Esophagus squamous epithelium (tissue), 4 donors: Measurements from ENCODE around the gene MOB3A.

Experiments
- POLR2A ChIP-seq, 4 donors: fragments of 450-650 bp; IDR thresholded peaks; one replicate each; pipeline ENCODE4 v1.6.1; 2017; ENCODE audit warnings: antibody characterized with exemption in 4 of 4, mild to moderate bottlenecking in 4 of 4, moderate library complexity in 3 of 4
- TF ChIP-seq, protein P1 (sequence below), 6 experiments: fragments of 450-650 bp in 4 of 6; fragments of 200-600 bp in 2 of 6; sonication (generic) in 2 of 6; IDR thresholded peaks; one replicate each; pipeline ENCODE4 v1.5.1; 2016 to 2019; ENCODE audit warnings: antibody characterized with exemption in 6 of 6, mild to moderate bottlenecking in 4 of 6, moderate library complexity in 4 of 6

DNA sequence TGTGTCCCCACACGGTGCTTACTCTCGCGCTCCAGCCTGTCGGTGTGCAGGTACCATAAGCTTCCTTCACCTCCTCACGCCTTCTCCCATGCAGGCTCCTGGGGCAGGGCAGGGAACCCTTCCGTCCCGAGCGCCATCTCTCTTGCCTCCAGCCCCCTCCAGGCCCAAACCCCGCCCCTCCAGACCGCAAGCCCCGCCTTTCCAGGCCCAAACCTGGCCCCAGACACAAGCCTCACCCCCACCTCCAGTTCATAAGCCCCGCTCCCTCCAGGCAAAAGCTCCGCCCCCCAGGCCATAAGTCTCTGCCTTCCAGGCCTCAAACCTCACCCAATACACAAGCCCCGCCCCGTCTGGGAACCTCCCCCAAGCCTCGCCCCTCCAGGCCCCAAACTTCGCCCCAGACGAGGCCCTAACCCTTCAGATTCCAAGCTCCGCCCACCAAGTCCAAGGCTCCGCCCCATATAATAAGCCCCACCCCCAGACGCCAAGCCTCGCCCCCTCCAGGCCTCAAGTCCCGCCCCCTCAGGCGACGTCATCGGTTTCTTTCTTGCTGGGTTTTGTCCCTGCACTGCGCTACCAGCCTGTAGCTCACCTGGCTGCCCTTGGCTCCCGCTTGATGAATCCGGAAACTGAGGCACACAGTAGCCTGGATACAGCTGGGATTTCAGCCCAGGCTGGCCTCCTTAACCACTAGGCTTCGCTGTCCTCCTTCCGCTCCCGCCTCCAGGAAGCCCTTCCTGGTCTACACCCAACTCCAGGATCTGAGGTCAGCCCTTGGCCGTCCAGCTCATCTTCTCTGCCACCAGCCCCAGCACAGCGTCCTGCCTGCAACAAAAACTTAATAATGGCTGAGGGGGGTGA, 61.2 kb downstream of the MOB3A start:
- TF ChIP-seq, protein P1, sequence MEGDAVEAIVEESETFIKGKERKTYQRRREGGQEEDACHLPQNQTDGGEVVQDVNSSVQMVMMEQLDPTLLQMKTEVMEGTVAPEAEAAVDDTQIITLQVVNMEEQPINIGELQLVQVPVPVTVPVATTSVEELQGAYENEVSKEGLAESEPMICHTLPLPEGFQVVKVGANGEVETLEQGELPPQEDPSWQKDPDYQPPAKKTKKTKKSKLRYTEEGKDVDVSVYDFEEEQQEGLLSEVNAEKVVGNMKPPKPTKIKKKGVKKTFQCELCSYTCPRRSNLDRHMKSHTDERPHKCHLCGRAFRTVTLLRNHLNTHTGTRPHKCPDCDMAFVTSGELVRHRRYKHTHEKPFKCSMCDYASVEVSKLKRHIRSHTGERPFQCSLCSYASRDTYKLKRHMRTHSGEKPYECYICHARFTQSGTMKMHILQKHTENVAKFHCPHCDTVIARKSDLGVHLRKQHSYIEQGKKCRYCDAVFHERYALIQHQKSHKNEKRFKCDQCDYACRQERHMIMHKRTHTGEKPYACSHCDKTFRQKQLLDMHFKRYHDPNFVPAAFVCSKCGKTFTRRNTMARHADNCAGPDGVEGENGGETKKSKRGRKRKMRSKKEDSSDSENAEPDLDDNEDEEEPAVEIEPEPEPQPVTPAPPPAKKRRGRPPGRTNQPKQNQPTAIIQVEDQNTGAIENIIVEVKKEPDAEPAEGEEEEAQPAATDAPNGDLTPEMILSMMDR (IDR thresholded peaks at IDR 0.05) = no peak
- peak in 1 of 4 donors; percentile 18 for TF ChIP-seq POLR2A (IDR thresholded peaks at IDR 0.05)
